Prostate gland (tissue), 2 donors: ENCODE data around the gene SEPTIN5. TPM values are rescaled to one million over a fixed set of nuclear protein-coding genes. Genes with fewer than 3 reads are reported as not detected.

Experiments used
- DNase-seq: peaks from one replicate; pipeline ENCODE4 v3.0.0-alpha.2; 2019; ENCODE audit warnings: low spot score
- H3K27ac ChIP-seq, 2 donors: fragments of 200-600 bp; sonication (generic); 2 replicates each; pipeline ENCODE4 v1.5.1; 2017 to 2019
- H3K27me3 ChIP-seq: fragments of 200-600 bp; sonication (generic); replicated peaks from 2 replicates; pipeline ENCODE4 v1.5.1; 2019; ENCODE audit not compliant: insufficient read depth
- H3K36me3 ChIP-seq, 2 donors: fragments of 200-600 bp; sonication (generic); 1 replicate in 1 of 2; 2 replicates in 1 of 2; pipeline versions ENCODE4 v1.5.1 to v1.8.1; 2017 to 2019
- H3K4me1 ChIP-seq: fragments of 200-600 bp; sonication (generic); replicated peaks from 2 replicates; pipeline ENCODE4 v1.5.1; 2019
- H3K4me3 ChIP-seq, 2 donors: fragments of 200-600 bp; sonication (generic); 2 replicates each; pipeline ENCODE4 v1.5.1; 2017 to 2019
- H3K9me3 ChIP-seq: fragments of 200-600 bp; sonication (generic); 2 replicates; pipeline ENCODE4 v1.5.1; 2017
- POLR2A ChIP-seq: fragments of 450-650 bp; IDR thresholded peaks from one replicate; pipeline ENCODE4 v1.6.1; 2016; ENCODE audit warnings: antibody characterized with exemption, mild to moderate bottlenecking
- POLR2AphosphoS5 ChIP-seq: sonication (generic); formaldehyde crosslinking; IDR thresholded peaks from one replicate; pipeline ENCODE4 v1.6.1; 2017; ENCODE audit warnings: antibody characterized with exemption
- WGBS: methylation state at CpG from one replicate; pipeline ENCODE4 v1.1.5; 2018; 5-methylcytosine and 5-hydroxymethylcytosine counted together
- intact Hi-C: fragments of 100-400 bp; cut with DNase I; formaldehyde crosslinking; loops from one replicate; pipeline ENCODE4 v1.14.2; 2022
- total RNA-seq, 2 donors: library from RNA; depleted of rRNA; stranded (reverse); fragments of >200 nt; gene quantifications; one replicate each; pipeline ENCODE4 v1.1.0, GENCODE V29; 2016
- TF ChIP-seq, protein P1 (sequence below), 4 experiments: fragments of 200-600 bp in 2 of 4; fragments of 450-650 bp in 2 of 4; sonication (generic) in 2 of 4; IDR thresholded peaks; 1 replicate in 3 of 4; 2 replicates in 1 of 4; pipeline ENCODE4 v1.5.1; 2016 to 2019; ENCODE audit warnings: antibody characterized with exemption in 4 of 4, mild to moderate bottlenecking in 2 of 4, moderate library complexity in 2 of 4

The SEPTIN5 gene
- total RNA-seq, 2 donors from 2014 or later, result 17.1 to 96.2 TPM

DNA sequence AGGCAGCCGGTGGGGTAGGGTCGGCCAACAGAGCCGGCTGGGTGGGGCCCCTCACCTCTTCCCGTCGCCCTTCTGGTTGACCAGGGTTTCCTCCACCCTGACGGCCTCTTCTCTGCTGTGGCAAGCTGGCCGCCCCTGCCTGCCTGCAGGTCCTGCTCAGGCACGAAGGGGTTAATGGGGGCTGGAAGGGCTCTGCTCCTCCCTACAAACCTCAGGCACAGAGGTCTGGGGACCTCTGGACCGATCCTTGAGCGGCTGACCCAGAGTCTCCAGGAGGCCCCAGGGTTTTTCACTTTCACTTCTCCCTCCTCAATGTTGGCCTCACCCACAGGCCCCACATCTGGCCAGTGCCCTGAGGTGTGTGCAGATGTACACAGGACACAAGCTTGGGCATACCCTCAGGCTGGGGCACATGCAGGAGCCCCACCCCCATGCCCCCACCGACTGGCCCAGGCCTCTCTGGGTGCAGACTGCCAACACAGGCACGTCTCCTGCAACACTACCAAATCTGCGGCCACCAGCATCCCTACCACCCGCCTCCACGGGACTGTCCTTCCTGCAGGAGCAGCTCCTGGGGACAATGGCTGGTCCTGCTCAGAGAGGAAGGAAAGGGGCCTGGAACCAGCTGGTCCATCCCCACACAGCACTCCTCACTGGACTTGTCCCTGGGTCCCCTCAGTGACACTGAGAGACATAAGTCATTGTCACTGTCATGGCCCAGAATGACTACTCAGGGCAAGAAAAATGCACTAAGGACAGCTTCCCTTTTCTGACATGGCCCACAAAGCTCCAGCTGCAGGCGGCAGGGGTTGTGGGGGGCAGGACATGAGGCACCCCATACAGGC is 43.1 kb downstream of the SEPTIN5 start:
- peaks cover 19% of the 10 kb centered on the region for H3K27me3 ChIP-seq
- intact Hi-C loops, result no loop called here
- no peak for DNase-seq
- peak overlapping the region in 1 of 2 donors; percentile 18 for H3K4me3 ChIP-seq
- no peak overlapping the region for H3K27ac ChIP-seq
- no peak for TF ChIP-seq POLR2A
- TF ChIP-seq, protein P1, sequence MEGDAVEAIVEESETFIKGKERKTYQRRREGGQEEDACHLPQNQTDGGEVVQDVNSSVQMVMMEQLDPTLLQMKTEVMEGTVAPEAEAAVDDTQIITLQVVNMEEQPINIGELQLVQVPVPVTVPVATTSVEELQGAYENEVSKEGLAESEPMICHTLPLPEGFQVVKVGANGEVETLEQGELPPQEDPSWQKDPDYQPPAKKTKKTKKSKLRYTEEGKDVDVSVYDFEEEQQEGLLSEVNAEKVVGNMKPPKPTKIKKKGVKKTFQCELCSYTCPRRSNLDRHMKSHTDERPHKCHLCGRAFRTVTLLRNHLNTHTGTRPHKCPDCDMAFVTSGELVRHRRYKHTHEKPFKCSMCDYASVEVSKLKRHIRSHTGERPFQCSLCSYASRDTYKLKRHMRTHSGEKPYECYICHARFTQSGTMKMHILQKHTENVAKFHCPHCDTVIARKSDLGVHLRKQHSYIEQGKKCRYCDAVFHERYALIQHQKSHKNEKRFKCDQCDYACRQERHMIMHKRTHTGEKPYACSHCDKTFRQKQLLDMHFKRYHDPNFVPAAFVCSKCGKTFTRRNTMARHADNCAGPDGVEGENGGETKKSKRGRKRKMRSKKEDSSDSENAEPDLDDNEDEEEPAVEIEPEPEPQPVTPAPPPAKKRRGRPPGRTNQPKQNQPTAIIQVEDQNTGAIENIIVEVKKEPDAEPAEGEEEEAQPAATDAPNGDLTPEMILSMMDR (IDR thresholded peaks at IDR 0.05), result no peak
- no peak for TF ChIP-seq POLR2AphosphoS5
- H3K36me3 ChIP-seq, result no peaks in the 10 kb centered on the region
- 54% methylated on average over 15 of the region's 16 CpGs for WGBS
- H3K9me3 ChIP-seq, result no peaks in the 10 kb centered on the region
- peaks cover 5% of the 10 kb centered on the region for H3K4me1 ChIP-seq

DNA sequence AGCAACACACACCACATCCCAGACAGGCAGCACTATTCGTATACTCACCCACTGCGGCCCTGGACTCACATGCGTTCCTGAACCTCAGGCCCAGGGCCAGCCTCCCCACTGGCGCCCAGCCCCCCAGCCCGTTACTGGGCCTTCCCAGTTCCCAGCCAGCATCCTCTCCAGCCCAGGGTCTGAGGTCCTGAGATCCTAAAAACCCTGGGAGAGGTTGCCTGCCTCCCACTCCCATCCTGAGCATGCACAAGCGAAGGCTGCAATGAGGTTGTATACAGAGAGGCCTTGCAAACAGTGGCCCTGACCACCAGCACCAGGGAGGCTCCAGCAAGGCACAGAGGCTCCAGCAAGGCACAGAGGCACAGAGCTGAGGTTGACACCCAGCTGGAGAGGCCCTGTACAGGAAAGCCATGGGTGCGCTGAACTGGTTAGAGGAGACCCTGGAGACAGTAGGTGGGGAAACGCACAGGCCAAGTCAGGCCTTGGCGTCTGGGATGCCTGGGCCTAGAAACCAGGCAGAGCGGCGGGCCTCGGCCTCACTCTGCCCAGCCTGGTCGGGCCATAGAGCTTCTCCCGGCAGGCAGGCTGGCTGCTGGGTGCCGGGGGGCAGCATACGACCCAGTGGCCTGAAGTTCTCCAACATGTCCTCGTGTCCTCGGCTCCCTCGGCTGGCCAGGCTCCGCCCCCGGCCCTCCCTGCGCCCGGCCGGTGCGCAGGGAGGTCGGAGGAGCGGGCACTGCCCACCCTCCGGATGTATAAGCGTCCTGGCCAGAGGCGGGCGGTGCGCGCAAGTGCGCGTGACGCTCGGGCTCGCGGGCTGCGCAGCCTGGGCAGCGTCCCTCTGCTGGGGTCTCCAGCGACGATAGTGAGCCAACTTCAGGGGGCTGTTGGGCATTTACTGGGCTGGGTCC is 43.9 kb downstream of the SEPTIN5 start:
- Histone ChIP-seq H3K4me3 (no peak overlapping the region), H3K9me3 (no peaks in the 10 kb centered on the region), H3K36me3 (no peaks in the 10 kb centered on the region), H3K27ac (no peak overlapping the region), H3K4me1 (peaks cover 5% of the 10 kb centered on the region), H3K27me3 (peaks cover 19% of the 10 kb centered on the region)
- WGBS, result 81% methylated on average over 36 of the region's 43 CpGs
- TF ChIP-seq POLR2AphosphoS5 (no peak), POLR2A (no peak)
- TF ChIP-seq, protein P1 (IDR thresholded peaks at IDR 0.05), result no peak
- no peak for DNase-seq
- intact Hi-C loops, result no loop called here

DNA sequence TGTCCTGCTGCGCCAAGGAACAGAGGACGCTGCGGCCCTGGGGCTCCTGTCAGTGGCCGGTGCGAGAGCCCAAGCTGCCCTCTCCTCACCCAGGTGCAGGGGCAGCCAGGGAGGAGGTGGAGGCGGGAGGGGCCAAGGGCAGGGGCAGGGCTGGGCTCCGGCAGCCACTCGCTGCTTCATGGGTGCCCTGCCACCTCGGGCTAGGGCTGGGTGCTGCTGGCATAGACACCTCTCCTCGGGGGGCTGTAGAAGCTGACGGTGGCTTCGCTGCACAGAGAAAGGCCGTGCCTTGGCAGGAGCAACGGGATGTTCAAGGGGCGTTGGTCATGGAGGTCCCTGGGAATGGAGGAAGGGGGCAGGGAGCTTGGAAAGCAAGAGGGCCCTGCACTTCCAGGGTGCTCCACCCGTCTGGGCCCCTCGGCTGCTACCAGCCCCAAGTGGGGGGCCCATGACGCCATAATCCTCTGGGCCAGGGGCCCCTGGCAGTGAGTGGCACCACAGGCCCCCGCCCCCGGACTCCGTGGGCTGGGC is 44.7 kb downstream of the SEPTIN5 start:
- intact Hi-C loops, result no loop called here

GRCh38 chr22:19759427-19760057 is 45.2 kb downstream of the SEPTIN5 start:
- peaks cover 17% of the 10 kb centered on the region for H3K27me3 ChIP-seq
- peaks cover 5% of the 10 kb centered on the region for H3K4me1 ChIP-seq

More for the DNA sequence above, 44.7 kb downstream of the SEPTIN5 start:
- Histone ChIP-seq H3K36me3 (no peaks in the 10 kb centered on the region), H3K4me1 (peaks cover 5% of the 10 kb centered on the region), H3K27ac (no peak overlapping the region), H3K9me3 (no peaks in the 10 kb centered on the region), H3K27me3 (peaks cover 19% of the 10 kb centered on the region), H3K4me3 (no peak overlapping the region)
- no peak for DNase-seq
- WGBS, result 48% methylated on average over 18 of the region's 21 CpGs
- TF ChIP-seq POLR2AphosphoS5, result no peak
- no peak for TF ChIP-seq POLR2A
- TF ChIP-seq, protein P1 (IDR thresholded peaks at IDR 0.05), result no peak

More at GRCh38 chr22:19759427-19760057, 45.2 kb downstream of the SEPTIN5 start:
- H3K9me3 ChIP-seq, result no peaks in the 10 kb centered on the region
- TF ChIP-seq POLR2AphosphoS5 (no peak), POLR2A (no peak)
- TF ChIP-seq, protein P1 (IDR thresholded peaks at IDR 0.05), result no peak
- WGBS, result 21% methylated on average over 36 of the region's 43 CpGs
- intact Hi-C loops, result no loop called here
- DNase-seq, result no peak
- no peaks in the 10 kb centered on the region for H3K36me3 ChIP-seq
- no peak overlapping the region for H3K4me3 ChIP-seq
- no peak overlapping the region for H3K27ac ChIP-seq
